GM19467 (cell line): ENCODE results near the gene ABCA13.

ENCODE experiments used
- ATAC-seq: cut with Tn5 transposase; IDR thresholded peaks from one replicate; pipeline ENCODE4 v1.9.1; 2021; ENCODE audit warnings: mild to moderate bottlenecking, moderate library complexity; ENCODE audit not compliant: unreplicated experiment

The ABCA13 gene

DNA sequence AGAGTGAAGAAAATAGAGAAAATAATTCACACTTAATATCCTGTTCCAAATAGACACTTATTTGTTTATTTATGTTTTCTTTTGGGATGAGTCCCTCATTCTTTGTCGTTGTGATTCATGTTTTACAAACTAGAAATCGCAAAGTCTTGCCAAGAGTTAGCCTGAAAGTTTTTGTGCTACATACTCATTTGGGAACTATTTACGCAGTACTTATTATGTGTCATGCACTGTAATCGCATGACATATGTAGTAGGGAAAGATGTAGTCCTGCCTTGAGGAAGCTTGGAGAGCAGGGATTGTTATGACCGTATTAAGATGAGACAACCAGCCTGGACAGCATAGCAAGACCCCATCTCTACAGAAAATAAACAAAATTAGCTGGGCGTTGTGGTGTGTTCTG is 189.3 kb downstream of the ABCA13 start:
- no peak for ATAC-seq

DNA sequence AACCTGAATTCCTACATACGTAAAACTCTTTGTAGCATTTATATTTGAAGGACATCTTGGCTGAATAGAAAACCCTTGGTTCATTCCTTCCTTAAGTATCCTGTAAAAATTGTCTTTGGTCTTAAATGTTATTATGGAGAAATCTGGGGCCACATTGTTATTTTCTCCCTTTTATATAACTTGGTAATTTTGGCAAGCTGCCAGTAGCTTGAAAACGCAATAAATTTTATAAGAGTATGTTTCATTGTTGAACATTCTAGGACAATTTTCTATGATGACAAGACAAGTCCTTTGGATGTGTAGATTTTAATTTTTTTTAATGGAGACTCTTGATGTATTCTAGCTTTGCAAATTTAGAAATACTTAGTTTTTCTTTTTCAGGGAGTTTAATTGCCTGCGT is 191.9 kb downstream of the ABCA13 start:
- no peak for ATAC-seq

DNA sequence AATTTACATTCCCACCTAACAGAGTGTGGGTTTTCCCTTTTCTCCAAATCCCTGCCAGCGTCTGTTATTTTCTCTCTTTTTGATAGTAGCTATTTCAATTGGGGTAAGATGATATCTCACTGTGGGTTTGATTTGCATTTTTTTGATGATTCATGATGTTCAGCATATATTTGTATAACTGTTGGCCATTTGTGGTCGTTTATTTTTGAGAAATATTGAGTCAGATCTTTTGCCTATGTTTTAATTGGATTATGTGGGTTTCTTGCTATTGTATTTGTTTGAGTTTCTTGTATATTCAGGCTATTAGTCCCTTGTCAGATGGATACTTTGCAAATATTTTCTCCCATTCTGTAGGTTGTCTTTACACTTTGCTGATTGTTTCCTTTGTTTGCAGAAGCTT is 193.8 kb downstream of the ABCA13 start:
- ATAC-seq = no peak

DNA sequence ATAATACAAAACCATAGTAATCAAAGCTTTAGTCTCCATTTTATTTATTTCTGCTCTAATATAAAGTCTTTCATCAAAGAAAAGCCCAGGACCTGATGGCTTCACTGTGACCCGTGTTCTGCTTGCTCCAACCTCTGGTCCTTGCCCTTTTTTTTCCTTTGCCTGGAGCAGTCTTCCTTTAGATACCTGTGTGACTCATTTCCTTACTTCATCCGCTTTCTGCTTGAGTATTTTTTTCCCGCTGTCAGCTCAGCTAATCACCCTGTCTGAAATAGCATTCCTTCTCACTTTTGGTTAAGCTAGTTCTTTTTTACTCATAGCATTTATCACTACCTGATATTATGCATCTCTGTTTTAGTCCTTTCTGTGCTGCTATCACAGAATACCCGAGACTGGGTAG is 194.8 kb downstream of the ABCA13 start:
- ATAC-seq = no peak

DNA sequence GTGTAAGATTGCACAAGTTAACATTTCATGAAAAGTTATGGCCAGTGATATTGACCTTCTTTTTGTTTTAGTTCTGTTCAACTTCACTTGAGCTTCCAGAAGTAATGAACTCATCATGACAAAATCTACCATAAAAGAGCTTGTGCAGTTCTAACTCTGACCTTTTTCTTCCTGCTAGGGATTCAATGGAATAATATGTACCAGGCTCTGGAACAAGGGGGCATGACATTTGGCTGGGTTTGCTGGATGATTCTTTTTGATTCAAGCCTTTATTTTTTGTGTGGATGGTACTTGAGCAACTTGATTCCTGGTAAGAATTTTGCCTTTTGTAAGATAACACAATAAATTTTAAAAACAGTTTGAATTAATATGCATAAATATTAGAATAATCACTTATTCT is 205.0 kb downstream of the ABCA13 start:
- no peak for ATAC-seq

DNA sequence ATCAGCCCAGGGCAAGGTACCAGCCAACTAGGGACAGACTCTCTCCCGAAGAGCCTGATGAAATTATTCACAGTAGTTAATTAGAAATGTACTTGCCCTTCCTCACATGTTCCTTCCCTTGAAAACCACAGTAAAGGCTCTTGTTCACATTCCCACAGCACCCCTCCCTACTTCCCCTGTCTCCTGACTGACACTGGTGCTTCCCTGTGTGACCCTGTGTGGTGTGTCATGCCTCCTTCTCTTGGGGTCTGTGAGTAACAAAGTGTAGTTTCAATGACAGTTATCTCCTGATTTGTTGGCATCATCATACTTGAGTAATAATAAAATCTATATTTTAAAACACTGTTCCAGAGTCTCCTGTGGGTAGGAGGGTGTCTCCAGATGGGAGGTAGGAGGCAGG is 209.7 kb downstream of the ABCA13 start:
- no peak for ATAC-seq

DNA sequence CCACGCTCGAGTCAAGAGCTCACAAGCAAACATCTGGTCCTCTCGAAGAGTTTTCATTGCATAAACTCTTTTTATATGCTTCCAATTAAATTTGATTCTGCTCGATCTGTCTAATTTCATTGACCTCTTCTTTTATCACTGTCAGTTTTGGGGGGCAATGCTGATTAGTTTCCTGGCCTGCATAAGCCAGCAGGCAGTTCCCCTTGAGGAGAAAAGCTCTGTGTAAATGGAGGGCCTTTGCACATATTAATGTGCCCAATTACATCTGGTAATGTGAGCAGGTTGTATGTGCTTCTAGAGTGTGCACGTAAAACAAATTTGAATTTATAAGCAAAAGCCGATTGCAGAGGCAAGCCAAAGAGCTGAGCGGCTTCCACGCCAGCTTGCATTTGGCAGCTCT is 210.3 kb downstream of the ABCA13 start:
- ATAC-seq = no peak

DNA sequence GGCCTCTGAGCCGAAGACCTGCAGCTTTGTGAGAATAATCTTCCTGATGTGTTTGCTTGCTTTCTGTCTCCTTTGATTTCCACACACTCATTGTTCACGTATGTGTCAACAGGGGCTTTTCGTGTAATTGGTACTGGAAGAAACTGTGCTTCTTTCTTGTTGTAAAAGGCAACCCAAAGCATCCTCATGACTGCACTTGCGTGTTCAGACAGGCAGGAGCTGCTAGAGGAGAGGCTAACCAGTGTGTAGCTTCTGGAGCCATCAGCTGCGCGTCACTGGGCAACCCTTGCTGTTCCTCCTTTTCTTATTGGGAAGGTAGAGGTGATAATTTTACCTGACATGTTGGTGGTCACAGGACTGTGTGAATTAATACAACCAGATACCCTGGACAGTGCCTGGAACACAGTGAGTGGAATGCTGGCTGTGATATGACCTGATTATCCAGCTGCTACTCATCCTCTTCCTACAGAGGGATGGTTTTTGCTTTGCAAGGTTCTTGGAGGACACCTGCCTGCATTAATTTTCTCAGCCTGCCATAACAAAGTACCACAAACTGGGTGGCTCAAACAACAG is 213.0 kb downstream of the ABCA13 start:
- ATAC-seq = no peak

DNA sequence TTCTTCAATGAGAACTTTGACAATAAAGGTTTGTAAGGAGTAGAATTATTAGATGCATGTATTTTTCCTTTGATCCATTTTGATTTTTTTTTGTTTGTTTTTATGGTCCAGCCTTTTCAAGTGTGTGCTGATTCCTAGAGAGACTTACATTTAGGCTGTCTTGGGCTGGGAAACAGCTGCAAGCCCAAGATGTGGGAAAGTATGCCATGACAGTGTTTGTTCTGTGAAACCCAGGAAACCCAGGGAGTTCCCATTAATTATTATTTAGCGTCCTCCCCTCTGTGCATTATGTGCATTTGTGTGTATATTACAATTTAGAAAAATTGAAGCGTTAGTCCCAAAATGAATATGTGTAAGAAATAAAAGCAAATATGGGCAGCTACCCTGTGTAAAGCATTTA is 216.7 kb downstream of the ABCA13 start:
- ATAC-seq = no peak

DNA sequence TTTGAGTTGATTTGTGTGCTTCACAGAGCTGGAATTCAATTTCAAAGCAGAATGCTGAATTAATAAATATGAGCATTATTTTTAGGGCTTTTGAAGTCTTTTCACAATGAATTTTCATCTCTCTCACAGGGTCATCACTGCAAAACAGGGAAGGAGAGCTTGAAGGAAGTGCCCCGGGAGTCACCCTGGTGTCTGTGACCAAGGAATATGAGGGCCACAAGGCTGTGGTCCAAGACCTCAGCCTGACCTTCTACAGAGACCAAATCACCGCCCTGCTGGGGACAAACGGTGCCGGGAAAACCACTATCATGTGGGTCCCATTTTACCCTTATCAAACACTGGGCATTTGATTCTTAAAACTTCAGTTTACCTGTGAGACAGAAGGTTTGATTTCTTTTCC is 217.7 kb downstream of the ABCA13 start:
- no peak for ATAC-seq

DNA sequence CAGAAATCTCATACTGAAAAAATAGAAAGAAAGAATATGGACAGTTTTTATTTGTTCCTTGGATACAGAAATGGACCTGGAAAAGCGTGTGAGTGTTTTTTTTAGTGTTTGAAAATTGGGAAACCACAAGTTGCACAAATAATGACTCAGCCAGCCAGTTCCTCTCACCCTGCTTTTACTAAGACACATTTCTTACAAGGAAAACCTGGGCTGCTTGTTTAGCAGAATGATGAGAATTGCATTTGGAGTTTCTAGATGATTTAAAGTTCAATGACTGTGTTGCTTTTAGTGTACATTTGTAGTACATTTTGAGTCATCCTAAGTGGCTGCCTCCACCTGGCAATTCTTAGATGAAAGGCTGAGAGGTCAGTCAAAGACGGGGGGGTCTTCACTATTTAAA is 218.7 kb downstream of the ABCA13 start:
- ATAC-seq = no peak

DNA sequence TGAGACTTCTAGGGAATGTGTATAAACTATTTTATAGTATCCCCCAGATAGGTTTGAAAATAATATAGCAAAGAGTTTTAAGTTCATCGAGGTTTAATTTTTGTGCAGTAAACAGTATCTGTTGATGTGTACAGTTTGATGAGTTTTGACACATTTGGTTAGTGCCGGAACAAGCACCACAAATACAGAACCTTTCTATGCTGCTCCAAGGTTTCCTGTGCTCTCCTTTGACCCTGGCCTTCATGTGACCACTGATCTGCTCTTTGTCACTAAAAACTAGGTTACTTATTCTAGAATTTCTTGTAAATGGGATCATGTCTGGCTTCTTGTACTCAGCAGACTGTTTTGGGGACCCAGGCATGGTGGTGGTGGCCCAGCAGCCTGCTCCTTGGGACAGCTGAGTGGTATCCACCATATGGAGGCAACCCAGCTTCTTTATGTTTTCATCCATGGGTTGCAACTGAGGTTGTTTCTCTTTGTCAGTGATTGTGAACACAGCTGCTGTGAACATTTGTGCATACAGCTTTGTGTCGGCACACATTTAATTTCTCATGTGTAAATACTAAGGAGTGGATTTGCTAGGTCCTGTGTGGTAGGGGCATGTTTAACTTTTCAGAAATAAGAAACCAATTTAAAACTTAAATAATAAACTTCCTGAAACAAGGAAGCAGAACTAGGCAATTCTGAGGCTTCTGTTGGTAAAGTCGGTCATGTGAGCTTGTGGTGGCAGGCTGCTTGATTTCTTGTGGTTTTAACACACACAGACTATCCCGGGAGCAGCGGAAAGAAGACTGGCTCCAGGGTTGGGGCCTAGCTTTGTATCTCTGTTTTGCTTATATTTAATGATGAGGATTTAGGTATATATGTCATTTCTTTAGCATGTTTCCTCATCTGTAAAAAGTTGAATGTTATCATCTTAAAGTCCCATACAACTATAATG is 219.4 kb downstream of the ABCA13 start:
- no peak for ATAC-seq

DNA sequence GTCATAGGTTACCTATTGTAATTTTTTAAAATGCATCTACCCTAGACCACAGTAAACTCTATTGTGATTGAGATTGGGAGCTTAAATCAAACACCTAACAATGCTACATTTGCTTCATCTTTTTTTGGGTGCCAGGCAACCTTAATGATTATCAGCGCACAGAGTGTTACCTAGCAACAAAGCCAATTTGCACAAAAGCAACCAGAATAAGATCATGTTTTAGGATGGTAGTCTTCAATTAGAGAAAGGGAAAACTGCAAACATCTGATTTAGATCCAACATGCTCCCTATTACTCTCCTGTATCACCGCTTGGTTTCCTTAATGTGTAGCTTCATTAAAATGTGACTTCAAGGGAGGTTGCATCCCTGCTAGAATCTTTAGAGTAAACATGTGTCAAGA is 226.9 kb downstream of the ABCA13 start:
- ATAC-seq = no peak

DNA sequence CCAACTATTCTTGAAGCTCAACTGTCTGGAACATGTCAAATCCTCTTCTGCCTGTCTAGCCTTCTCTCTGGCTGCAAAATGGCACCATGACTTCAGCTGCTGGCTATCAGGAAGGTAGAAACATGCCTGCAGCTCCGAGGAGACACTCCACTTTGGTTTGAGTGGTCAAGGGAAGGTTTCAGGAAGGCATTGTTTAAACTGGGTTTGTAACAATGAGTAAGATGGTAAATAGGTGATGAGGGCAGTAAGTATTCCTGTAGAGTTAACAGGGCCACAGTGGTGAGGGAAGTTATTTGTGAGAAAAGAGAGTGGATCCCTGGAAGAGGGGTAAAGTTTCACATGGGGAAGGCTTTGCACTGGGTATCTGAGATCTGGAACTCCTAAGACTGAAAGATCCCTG is 231.5 kb downstream of the ABCA13 start:
- no peak for ATAC-seq

DNA sequence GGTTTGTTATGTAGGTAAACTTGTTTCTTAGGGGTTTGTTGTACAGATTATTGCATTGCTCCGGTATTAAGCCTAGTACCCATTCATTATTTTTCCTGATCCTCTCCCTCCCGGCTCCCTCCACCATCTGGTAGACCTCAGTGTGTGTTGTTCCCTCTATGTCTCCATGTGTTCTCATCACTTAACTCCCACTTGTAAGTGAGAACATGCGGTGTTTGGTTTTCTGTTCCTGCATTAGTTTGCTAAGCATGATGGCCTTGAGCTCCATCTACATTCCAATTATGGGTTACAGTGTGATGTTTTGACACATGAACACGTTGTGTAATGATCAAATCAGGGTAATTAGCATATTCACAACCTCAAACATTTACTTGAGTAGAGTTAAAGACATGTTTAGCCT is 237.5 kb downstream of the ABCA13 start:
- no peak for ATAC-seq

DNA sequence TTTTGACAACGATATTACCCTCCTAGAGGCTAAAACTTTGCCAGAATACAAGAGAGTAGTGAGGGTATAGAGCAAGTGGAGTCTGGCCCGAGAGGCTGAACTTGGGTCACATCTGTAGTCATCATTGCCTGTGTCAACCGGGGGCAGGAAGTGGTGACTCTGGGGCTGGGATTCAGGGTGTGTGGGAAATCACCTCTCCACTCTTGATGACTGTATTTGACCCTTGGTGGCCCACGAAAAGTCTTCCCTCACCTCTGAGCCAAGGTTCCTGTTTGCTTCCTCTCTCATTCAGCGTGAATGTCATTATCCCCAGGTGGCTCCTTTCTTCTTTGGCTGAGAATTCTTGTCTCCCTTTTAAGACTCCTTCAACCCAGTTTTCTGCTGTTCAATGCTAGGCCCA is 240.4 kb downstream of the ABCA13 start:
- ATAC-seq = no peak

DNA sequence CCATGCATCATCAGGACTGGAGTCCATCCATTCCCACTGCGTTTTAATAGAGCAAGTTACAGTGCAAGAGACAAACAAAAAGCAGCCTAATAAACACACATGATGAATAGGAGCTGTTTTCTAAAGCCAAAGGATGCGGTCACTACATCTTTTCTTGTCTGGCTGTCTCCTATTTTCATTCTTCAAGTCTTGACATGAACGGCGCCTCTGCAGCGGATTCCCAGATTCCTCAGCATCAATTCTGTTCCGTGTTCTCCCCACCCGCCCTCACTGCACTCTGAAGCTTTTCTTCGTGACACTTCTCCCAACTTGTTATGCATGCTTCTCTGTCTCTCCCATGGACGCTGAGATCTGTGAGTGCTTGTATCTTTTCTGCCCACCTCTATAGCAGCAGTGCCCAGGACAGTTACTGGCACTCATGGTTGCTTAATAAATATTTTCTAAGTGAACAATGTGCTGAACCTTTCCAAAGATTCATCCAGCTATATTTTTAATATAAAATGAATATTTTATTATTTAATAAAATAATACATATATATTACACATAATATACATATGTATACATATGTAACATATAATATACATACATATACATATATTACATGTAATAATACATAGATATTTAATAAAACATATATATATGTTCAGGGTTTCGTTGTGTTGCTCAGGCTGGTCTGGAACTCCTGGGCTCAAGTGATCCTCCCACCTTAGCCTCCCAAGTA is 242.9 kb downstream of the ABCA13 start:
- ATAC-seq = no peak

DNA sequence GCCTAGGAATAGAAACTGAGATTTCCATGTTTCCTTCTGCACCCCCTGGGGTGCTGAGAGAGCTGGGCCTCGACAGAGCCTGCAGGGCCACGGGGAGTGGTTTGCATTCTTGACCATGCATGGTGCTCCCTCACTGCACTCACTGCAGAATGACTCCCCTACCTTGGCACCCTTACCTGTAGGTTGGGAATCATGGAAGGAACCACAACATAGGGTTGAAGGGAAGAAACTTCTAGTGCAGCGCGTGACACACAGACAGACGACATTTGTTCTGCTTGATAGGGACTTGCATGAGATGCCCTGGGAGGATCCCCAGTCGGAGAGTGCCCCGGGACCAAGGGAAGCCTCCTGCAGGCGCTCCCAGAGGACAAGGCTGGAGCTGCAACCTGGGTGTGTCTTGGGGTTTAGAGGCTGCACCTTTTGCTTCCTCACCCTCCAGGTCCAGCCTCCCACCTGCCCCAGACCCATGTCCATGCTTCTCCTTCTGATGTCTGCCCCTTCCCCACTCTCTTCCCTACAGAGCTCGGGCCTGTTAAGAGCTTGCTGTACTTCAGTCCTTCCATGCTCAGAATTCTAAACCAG is 245.2 kb downstream of the ABCA13 start:
- no peak for ATAC-seq

DNA sequence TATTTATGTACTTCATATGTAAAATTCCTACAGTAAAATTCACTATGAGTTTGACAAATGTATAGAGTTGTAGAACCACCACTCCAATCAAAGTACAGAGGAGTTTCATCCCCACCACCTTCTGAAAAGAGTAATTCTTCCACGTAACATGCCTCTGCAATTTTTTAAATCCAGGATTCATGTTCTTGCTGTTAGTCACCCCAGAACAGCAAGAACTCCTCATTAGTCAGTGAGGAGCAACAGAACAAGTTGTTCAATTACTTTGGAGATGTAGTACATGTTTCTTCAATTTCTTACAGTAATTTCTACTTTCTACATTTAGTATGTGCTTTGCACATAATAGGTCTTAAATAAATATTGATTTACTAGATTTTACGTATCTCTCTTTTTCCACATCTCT is 248.1 kb downstream of the ABCA13 start:
- ATAC-seq = no peak

DNA sequence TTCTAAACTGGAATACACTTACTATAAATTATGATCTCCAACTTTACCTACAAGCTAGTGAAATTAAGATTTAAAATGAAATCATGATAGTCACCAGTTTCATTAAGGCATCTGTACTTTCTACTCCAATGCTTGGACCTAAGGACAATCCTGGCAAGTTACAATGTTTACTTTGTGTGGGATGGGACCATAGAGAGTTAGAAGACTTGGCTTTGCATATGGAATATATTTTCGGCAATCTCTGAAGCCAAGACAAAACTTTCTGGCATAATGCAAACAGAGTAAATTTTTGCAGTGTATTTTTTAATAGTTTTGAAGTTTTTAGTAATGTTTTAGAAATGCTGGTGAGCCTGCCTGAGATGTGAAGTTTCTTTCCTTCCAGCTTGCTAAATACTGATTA is 248.9 kb downstream of the ABCA13 start:
- no peak for ATAC-seq

DNA sequence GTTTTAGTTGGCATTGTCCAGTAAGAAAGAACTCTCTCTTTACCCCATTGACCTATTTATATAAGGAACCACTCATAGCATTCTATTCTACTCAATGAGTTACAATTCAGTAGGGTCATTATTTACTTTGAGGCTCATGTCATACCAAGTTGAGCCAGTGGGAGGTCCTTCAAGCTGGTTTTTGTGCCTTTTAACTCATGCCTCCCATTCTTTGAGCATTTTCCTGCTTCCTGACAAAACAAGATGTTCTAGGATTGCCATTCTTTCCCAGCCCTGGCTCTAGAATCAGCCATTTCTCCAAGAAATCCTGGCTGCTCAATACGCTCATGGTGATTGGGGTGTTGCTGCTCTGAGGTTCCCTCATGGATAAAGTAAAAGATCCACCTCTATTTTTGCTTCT is 250.1 kb downstream of the ABCA13 start:
- no peak for ATAC-seq

DNA sequence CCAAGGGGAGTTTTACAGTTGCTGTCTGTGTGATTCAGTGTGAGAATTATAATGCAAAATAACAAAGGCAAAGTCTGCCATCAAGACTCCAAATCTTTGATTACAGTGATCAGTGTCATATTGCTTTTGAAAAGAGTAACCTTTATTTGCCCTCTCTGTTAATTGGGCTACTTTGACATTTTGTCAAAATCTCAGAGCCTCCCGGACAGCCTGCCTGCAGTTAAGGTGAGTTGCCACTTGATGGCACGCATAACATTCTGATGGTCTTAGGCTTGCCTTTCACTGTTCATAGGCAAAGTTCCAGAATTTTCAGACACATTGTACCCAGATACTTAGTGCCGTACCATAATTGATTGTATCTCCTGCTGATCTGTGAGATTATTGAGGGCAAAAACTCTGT is 253.5 kb downstream of the ABCA13 start:
- ATAC-seq = no peak
